ENCODE measurements around the gene GALNT15.
A peak's percentile ranks its signal among the peaks of the same experiment; 100 is the strongest.

GALNT15 gene, protein sequence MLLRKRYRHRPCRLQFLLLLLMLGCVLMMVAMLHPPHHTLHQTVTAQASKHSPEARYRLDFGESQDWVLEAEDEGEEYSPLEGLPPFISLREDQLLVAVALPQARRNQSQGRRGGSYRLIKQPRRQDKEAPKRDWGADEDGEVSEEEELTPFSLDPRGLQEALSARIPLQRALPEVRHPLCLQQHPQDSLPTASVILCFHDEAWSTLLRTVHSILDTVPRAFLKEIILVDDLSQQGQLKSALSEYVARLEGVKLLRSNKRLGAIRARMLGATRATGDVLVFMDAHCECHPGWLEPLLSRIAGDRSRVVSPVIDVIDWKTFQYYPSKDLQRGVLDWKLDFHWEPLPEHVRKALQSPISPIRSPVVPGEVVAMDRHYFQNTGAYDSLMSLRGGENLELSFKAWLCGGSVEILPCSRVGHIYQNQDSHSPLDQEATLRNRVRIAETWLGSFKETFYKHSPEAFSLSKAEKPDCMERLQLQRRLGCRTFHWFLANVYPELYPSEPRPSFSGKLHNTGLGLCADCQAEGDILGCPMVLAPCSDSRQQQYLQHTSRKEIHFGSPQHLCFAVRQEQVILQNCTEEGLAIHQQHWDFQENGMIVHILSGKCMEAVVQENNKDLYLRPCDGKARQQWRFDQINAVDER

DNA sequence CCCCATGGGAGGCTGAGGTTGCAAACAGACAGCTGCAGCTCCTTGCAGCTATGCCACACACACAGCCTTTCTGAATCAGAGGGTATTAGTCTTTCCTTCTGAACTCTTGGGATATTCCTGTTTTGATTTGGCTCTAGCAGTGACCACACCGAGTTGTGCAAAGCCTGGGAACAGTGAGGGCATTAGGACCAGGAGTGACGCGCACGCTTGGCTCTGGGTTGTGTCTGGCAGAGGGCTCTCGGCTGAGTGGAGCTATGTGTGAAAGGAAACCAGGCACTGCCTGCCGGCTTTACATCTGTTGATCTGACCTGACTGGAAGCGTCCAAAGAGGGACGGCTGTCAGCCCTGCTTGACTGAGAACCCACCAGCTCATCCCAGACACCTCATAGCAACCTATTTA lies at the start of gene GALNT15:
Gene GALNT15, plus strand, starts transcription at position 292 of the 400 bp plus-strand sequence. CDS start 472 bp downstream, outside the sequence.
- peak; percentile 18 to 95 (median 78) for DNase-seq

DNA sequence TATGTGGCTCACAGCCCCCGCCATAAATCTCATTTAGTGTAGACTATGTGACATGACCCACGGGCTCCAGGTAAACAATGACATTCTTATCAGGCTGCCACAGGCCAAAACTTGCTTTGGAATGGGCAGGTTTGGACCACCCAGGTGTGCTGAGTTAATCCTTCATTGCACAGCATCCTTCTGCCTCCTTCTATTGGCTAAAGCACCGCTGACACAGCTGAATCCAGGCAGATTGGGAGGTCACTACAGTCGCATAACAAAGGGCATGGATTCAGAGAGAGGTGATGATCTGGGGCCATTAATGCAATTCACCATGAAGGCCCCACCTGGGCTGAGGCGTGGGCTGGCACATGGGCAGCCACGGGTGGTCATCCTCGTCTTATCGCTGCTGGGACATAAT lies 47.8 kb upstream of the GALNT15 start:
- DNase-seq, result no peak

DNA sequence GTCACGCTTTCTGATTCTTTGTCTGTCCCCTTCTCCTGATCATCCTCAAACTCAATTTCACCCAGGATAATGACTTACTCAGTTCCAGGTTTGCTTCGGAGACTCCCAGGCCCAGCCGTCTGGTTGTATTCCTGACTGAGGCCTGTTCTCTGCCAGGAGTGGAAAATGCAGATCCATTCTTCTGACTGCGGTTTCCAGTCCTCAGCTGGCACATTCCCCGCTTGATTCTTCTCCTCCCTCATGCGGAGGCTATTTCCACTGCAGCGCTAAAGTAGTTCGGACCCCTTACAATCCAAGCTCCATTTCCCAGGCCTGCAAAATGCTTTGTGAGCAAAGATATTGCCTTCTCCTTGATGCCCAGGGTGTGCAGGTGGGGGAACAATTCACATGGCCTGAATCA lies 47.2 kb upstream of the GALNT15 start:
- DNase-seq, result no peak

DNA sequence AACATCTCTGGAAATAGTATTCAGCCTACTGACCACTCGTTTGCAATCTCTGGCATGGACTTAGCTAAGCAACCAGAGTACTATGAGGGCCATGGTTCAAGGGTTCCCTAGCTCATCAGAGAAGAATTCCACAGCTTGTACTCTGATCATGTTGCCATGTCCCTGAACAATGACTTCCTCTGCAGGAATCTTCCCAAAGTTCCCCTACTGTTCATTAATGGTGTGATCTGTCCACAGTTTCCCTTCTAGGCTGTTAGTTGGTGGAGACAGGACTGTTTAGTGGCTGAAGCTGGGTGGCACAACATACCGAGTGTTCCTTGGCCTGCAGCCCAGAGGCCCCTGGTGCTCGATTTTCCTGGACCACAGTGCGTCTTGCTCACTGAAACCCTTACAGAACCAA lies 44.4 kb upstream of the GALNT15 start:
- peak in 11 of 56 donors; percentile 6 to 38 (median 14) for DNase-seq

DNA sequence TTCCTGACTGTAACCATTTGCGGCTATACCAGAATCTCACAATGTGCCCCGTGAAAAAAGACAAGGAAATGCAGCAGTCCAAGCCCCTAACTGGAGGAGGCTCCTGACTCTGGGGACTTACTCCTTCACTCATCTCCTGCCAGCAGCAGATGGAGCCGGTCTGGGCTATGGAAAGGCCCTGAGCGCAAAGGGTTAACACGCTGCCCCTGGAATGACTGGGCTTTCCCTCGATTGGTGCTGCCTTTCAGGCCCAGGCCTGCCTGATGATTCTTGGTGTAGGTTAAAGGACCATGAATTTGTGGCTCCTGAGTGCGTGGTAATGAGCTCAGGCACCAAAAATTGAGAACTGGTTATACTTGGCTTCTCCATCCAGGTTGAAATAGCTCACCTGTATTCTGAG lies 42.3 kb upstream of the GALNT15 start:
- no peak for DNase-seq

DNA sequence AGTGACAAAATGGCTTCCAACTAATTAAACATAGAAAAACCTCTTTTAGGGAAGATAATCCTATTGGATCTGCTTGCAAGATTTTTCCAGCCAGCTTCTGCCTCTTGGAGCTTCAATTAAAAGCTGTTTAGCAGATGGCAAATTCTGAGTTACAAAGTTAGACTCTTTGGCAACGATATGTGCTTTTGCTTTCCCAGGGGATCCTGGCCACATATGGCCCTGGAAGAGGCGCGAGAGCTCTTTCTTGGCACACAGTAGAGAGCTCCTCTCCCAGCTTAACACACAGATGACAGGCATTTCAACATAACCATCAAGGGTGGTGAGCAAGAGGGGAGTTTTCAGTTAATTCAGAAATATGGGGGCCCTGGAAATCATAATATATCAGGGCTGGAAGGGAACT lies 41.6 kb upstream of the GALNT15 start:
- DNase-seq, result peak in 10 of 56 donors; percentile 4 to 45 (median 10)

DNA sequence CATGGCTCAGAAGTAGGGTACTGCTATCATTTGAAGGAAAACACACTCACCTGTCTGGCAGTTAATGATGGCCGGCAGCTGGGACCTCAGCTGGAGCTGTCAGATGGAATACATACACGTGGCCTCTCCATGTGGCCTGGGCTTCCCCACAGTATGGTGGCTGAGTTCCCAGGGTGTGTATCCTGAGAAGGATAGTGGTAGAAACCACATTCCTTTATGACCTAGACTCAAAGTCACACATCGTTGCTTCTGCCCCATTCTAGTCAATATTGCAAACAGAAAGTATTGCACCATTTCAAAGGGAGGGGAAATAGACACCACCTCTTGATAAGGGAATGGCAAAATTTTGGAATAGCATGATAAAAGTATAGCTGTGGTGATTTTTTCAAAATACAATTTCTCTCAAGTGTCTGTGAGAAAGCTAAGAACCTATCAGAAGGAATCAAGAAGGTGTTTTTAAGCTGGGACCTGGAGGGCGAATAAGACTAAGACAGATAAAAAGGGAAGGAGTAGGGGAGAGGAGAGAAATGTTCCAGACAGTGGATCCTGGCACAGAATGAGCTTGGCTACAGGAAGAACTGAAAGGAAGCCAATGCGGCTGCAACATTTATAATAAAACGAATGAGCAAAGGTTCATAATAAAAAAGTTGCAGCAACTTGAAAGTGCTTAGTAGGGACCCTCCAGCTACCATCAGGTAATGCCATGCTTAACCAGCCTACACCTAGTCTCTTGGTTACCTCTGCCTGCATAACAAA lies 40.1 kb upstream of the GALNT15 start:
- DNase-seq, result no peak

DNA sequence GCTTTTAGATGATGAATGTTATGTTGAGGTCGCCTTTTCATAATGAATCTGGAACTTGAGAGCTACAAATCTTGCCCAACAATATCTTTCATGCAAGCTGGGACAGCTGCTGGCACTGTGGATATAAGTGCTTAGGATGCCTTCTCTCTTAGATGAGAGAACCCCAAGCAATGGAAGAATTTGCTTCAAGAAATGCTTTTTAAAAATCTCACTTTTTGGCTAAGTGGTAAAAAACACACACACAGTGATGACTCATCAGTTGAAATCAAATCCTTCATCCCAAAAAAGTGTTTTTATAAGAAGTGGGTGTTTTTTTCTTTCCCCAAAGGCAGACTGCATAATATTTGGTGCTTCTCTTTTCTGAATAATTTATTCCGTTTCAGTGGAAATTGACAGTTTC lies 38.4 kb upstream of the GALNT15 start:
- DNase-seq, result no peak

DNA sequence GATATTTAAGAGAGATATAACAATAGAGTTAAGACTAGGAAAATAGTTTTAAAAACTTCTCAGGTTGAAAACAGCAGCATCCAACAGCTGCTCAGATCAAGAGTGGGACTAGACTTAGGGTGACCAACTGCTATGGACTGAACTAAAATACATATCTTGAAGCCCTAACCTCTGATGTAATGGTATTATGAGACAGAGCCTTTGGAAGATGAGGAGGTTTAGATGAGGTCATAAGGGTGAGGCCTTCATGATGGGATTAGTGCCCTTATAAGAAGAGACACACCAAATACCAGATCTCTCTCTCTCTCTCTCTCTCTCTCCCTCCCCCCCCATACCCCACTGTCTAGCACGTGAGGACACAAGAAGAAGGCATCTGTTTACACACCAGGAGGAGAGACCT lies 37.4 kb upstream of the GALNT15 start:
- no peak for DNase-seq

DNA sequence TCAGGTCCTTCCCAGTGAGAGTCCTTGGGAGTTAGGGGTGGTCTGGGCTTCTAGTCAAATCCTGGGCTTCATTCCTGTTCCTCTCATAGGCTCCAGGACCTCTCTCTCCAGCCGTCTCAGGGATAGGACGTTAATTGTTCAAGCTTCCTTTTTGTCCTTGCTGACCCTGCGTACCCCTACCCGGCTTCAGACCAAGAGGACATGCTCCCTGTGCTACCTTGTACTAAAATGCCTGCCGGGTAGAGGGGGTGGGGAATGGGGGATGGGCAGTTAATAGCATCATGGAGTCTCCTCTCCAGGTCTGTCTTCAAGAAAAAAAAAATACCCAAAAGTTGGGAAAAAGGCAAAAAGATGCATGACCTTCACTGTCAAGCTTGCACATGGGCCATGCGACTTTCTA lies 36.5 kb upstream of the GALNT15 start:
- DNase-seq, result no peak

DNA sequence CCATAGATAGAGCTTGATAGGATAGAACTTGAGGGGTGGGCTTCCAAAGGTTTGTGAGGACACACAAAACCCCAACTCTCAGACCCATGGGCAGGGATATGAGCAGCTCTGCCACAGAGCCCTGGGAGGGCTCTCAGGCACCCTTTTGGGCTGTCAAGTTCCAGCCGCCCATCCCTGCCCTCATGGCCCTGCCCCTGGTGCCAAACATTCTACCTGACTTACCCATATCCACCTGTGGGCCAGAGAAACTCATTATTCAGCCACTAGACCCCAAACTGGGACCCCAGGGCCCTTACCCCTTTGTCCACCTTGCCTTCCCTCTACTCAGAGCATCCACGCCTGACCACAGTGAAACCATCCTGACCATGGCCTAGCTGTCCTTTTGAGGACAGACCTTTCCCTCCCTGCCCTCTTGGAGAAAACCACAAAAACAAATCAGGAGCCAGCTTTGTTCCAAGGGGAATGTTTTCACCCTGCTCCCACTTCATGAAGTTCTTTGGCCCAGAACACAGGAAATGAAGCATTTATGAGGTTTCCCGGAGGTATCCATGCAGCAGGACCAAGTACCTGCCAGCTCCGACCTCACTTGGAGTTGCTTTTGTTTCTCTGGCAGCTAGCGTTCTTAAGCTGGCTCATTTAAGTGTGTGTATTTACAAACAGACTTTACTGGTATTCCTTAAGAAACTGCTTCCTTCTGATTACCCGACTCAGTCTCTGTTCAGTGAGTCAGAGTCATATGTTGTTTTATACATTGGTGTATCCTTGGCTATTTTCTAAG lies 34.2 kb upstream of the GALNT15 start:
- peak in 8 of 56 donors; percentile 6 to 64 (median 16) for DNase-seq

DNA sequence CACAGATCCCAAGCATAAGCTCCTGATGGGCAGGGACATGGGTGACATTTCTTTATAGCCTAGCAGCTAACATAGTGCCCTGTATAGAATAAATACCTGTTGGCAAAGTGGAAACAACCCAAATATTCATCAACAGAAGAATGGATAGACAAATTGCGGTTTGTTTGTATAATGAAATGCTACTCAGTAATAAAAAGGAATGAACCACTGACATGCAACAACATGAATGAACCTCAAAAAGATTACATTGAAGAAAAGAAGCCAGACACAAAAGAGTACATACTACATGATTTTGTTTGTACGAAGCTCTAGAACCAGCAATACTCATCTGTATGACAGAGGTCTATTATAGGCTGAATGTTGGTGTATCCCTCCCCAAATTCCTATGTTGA lies 33.6 kb upstream of the GALNT15 start:
- no peak for DNase-seq

DNA sequence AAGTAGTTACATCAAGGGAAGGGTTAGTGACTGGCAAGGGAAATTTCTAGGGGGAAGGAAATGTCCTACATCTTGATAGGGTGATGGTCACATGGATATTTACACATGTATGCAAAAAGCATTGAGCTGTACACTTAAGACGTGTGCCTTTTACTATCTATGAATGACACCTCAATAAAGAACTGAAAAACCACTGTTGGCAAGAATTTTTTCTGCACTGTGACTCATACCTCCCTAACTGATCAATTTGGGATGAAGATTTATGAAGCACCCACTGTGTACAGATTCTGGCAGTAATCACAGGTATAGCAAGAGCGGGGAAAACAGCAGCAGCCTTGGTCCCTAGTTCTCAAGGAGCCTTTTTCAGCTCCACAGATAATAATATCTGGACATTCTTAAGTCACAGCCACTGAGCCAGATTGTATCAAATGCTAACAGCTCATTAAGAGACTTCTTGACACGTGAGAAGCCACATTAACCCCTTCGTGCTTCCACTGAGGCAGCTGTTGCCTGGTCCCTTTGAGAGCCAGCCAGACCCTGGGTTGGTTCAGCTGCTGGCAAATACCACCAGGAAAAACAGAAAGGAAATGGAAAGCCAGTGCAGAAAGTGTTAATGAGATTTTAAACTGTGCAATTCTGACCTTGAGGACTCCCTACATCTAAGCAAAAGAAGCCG lies 32.0 kb upstream of the GALNT15 start:
- no peak for DNase-seq

DNA sequence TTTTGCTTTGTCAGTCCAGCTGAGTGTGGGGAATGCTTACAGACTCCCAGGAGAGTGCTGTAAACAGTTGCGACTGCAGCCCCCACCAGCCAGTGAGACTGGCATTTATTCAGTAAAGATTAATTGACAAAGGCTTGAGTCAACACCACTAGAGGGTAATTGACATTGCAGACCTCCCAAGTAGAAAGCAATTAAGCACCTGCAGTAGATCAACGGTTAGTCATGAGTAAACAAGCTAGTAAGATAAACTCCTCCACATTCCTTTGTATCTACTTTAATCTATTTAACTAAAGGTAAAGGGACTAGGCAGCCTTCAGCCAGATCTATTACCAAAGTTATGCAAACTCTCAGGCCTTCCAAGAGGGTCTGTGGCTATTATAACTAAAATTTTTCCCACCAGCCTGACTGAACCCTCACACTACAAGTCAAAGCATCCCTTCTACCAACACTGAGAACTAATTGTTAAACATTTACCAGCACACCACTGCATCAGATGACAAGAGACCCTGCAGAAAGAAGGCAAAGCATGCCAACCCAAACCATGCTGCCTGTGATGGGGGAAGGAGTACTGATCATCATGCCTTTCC lies 30.5 kb upstream of the GALNT15 start:
- DNase-seq, result no peak

DNA sequence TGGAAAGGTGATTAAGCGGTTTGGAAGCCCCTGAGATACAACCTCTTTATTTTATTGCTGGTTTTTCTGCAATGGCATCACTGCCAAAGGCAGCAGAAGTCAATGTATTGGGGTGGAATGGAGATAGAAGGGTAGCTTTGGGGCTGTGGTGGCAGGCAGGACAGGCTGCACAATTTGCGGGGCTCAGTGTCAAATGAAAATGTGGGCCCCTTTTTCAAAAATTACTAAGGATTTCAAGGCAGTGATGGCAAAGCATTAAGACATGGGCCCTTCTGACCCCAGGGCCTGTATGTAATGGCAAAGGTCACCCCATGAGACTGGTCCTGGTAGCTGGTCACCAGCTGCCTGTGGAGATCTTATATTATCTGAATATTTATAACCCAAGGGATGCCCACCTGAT lies 29.3 kb upstream of the GALNT15 start:
- DNase-seq, result no peak

DNA sequence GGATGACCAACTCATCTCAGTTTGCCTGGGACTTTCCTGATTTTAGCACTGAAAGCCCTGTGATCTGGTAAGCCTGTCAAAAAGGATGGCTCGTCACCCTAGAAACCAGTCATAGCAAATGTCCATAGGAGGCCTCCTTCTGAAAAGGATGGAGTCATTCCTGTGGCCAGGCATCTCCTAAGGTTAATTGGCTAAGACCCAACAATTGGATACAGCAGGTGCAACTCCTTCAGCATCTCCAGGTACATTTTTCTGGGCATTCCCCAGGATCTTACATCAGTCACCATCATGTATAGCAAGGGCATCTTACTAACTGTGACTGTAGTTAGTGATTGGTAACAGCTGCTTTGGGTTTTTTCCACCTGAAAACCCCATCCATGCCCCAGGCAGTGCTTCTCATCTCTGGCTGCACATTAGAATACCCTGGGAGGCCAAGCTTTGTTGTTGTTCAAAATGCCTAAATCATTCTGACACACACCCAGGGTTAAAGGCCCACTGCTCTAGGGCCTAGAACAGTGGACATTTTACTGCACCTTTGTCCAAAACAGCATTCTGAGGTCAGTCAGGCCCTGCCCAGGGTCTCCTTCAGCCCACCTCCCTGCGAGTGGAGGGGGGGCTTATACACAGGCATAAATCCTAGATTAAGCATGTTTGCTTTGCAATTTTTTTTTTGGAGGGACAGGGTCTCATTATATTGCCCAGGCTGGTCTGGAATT lies 28.3 kb upstream of the GALNT15 start:
- no peak for DNase-seq

DNA sequence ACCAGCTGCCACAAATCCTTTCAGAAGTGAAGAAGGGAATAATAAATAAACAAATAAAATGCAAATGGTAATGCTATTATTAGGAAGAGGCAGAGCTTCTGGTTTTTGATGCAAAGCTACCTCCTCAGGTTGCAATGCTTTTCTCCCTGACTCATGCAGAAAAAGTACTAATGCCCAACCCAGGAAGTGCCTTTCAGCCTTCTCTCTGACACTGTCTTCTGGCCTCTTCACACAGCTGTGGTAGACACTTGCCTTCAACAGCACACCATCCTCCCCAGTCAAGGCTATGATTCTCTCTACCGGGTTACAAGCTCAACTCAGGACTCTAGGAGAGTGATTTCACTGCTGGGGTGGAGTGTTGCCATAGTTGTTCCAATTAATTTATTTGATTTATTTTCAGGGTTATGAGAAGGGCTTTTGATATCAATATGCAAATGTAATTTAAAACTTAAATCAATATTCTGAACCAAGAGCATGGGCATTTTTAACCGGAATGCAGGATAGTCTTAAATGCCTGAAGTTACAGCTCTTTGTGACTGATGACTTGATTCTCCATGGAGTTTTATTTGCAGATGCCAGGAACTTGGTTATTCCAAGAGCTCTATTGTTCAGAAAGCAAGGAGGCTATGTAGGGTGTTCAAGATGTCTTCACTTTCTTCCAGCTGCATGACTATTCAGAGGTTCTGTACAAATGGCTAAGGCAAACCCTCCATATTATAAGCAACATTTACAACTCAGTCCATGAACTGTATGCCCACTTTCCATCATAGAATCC lies 27.1 kb upstream of the GALNT15 start:
- DNase-seq, result no peak

DNA sequence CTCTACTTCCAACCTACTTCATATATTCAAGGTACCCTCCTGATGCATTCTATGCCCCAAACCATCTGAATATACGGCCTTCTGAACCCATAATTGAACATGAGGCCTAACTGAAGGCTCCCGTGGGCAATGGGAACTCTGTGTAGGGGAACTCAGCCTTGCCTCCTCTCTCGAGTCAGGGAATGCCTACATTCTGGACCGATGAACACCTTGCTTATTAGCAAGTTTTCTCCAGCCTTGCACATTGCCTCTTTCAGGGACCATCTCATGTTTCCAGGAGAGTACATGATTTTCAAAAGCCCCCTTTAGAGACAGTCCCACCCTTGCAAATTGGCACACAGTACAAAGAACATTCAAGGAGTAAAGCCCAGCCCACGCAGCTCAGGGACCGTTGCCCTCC lies 26.3 kb upstream of the GALNT15 start:
- no peak for DNase-seq

DNA sequence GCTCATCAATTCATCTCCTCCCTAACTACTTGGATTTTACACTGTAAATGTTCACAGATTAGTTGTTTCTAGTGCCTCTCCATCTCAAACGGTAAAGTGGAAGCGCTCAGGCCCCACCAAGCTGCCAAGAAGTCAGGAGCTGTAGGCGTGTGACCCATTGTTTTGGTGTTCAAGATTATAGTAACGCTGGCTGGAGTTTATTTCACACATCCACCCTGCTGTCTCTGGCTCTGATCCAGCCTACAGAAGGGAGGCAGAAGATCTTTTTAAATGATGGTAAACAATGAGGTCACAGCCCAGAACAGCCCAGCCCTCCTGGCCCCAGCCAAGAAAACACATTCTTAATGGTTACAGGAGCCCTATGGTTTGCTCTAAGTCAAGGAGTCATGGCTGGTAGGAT lies 25.7 kb upstream of the GALNT15 start:
- DNase-seq, result peak in 2 of 56 donors; percentile 11 to 34

All from amygdala (tissue), 56 donors.